SK-N-MC (cell line): Measurements from ENCODE around the gene CIAO1.

Experiments
- EZH2 ChIP-seq: fragments of 200-600 bp; sonication (generic); IDR thresholded peaks from one replicate; pipeline ENCODE4 v1.6.1; 2017; ENCODE audit warnings: antibody characterized with exemption
- POLR2AphosphoS5 ChIP-seq: IDR thresholded peaks from 2 replicates; pipeline ENCODE4 v1.6.1; 2012; ENCODE audit warnings: mild to moderate bottlenecking, low read depth, low read length, borderline replicate concordance

DNA sequence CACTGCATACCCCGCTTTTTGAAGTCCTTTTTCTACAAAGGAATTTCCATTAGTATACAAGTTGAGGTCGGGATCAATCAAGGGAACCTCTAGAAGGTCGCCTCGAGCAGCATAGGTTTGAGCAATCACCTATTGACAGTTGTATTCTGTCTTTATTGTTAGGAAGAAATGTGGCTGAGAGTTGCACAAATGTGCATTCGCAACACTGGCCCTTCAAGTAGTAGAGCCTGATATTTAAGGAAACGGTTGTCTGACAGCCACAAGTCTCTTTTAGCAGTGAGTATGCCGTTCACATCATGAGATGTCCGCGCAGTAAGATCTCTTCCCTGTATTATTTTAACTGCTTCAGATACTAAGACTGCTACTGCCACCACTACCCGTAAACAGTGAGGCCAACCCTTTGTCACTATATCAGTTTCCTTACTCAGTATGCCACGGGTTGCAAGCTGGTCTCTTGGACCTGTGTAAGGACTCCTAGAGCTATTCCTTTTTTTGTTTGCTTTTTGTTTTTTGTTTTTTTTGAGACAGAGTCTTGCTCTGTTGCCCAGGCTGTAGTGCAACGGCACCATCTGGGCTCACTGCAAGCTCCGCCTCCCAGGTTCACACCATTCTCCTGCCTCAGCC lies 47.4 kb upstream of the CIAO1 start:
- no peak for TF ChIP-seq EZH2
- TF ChIP-seq POLR2AphosphoS5 = no peak
